Stimulated activated CD4-positive, alpha-beta T cell treated with anti-CD3 and anti-CD28 coated beads, TNF-alpha, amount 100 ng/mL, for 4 hours (primary cell): ENCODE data around the gene PTPRC.

Experiments used
- DNase-seq, 3 experiments: peaks; one replicate each; pipeline ENCODE4 v3.0.0-alpha.2; 2020; ENCODE audit warnings: low read depth in 3 of 3

The PTPRC gene

DNA sequence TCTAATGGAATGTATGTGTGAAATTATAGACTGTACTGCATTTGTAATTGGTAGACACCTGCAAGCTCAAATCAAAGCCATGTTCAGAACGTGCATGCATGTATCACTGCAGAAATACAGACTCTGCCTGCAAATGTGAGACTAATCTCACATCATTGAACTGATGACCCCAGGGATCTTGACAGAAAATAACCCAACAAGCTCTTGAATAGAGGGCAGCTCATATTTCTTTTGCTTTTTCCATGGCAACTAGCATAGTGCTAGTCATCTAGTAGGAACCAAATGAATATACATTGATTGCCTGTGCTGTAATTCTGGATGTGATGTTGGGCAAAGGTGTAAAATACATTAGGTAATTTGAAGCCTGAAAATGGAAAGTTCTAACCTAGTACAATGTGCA, 62.4 kb downstream of the PTPRC start:
- DNase-seq = no peak

DNA sequence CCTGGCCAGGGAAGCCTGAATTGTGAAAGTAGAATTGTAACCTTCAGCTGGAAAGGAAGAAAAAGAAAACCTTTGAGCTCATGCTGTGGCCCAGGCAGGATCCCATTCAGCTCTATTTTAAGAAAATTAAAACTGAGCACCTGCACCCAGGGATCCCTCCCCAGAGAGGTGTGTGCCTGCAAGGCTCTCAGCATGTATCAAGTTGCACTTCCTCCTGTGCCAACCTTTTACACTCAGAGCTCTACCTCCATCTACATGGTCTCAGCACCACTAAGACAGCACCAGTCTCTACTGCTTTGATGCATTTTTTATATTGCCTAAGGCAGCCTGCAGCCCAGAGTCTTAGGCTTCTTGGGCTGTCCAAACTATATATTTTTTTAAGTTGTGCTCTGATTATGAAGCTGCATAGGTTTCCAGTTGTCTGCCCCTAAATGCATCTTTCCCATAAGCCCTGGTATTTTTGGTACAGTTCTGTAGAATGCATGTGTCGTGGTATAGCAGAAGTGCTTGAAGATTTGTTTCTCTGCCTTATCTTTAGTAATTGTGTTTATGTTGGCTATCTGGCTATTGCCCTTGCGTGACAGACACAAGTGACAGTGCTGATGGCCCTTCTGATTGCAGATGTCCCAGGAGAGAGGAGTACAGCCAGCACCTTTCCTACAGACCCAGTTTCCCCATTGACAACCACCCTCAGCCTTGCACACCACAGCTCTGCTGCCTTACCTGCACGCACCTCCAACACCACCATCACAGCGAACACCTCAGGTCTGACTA, 63.1 kb downstream of the PTPRC start:
- no peak for DNase-seq

DNA sequence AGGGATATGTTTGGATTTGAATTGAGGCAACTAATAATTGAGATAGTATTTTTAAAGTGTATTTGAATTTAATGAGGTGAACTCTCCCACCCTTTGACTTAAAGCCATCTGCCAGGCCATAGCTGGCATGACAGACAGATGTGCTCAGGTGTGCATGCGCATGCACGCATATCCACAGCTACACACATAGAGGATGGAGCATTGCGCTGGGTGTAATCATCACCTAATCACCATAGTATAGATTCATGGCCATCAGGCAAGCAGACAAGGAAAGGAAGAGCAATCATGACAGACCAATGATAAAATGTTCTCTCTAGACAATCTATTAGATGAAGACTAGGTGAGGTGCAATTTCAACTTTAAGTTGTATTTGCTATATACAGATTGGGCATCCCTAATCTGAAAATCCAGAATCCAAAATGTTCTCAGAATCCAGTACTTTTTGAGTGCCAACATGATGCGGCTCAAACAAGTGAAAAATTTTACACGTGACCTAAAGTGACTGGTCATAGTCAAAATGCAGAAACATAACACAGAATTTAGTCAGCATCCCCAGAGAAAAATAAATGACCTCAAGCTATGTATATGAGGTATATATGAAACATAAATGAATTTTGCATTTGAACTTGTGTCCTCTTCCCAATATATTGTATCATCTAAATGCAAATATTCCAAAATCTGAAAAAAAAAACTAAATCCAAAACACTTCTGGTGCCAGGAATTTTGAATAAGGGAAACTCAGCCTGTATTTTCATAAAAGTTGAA, 70.1 kb downstream of the PTPRC start:
- DNase-seq = no peak

DNA sequence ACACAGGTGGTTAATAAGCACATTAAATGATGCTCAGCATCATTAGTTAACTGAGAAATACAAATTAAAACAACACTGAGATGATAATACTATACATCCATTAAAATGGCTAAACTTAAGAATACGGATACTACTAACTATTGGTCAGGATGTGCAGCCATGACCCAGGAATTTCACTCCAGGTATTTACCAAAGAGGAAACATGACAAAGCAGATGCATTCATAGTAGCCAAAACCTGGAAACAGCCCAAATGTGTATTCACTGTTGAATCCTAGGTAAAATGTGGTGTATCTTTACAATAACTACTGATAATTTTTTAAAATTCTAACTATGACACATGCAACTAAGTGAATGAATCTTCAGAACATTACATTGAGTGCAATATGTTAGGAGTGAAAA, 73.0 kb downstream of the PTPRC start:
- DNase-seq = no peak

DNA sequence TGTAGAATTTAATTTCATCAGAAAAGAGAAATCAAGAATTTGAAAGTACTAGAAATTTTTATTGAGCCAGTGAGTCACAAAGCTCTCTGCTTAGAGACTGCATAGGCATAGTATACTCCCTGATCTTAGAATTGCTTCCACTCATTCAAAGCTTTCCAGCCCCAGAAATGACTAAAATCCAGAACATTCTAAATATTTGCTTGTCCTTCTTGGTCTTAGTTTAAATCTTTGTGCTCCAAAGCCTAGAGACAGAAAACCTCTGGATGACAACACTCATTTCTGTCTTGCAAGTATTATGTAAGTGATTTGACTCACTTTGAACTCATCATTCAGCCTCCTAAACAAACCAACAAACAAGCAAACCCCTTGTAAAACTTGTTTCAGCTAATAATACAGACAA, 74.2 kb downstream of the PTPRC start:
- no peak for DNase-seq

DNA sequence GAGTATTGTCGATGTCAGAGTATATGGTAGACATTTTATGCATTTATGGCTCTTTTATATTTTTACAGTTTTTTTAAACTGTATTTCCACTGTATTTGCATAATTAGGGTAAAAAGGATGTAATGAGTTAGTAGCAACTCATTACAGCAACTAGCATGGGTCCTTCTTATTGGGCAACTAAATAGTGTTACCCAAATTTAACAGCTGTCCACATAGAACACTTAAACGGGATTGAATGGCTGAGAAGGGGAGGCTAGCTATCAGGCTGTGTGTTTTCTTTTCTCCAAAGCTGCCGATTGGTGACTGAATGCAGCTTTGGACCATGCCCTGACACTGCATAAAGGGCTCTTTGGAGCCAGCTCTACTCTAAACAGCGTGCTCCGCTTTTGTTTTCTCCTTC, 75.4 kb downstream of the PTPRC start:
- no peak for DNase-seq

DNA sequence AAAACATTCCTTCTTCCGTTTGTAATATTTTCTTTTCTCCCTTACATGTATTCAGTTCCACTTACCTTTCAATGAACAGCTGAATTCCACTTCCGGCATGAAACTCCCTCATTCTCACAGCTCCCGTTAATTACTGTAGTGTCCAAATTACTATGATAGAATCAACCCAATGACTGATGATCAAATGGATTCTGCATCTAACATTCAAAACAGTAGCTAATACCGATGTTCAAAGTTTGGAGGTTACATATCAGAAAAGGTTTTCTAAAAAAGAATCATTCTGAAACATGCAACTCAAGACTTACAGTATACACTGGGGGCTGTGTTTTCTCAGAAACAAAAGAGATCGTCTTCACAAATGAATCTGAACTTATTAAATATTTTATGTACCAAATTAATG, 77.2 kb downstream of the PTPRC start:
- no peak for DNase-seq

DNA sequence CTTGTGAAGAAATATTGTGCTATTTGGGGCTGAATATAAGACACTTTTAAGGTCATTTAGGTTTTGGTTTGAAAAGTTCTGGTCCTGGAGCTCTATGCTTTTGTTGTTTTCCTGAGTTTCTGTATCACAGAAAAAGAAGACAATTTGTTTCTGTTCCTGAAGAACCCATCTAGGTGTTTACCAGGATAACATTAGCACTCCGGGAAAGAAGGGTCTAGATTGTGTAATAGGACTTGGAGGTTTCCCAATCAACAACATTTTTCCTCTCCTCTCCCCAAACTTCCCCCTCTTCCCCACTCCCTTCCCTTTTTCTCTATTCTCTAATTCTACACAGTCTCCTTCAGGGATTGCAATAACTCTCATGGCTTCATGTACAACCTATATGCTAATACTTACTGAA, 78.7 kb downstream of the PTPRC start:
- no peak for DNase-seq

DNA sequence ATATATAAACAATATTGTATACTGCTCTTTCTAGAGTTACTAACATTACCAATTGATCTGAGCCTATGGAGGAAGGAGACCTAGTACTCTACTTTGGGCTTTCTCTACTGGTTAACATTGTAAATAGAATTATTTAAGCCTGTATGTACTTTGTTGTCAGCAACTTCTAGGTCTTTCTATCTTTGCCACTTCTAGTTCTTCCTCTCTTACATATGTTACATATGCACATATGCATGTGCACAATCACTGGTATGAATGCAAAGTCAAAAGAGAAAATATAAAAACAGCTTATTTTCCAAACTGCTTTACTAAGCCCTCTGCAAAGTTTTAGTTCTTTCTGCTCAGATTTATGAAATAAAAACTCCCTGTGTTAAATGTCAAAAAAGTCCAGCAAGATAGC, 84.3 kb downstream of the PTPRC start:
- no peak for DNase-seq

DNA sequence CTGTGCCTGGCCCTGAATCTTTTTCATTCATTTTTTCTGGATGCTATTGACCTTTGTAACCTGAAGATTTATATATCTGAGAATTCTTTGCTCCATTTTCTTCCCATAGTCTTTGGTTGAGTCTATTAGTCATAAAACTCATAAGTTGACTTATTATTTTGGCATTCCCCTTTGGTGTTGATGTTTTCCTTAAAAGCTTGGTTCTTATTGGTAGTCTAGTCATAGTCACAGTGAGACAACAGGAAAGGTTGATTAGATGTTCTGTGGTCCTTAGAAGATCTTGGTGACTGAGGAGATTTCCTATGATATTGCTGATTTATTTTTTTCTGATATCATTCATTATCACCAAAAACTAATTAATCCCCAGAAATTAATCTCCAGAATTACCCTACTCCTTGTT, 86.2 kb downstream of the PTPRC start:
- no peak for DNase-seq

DNA sequence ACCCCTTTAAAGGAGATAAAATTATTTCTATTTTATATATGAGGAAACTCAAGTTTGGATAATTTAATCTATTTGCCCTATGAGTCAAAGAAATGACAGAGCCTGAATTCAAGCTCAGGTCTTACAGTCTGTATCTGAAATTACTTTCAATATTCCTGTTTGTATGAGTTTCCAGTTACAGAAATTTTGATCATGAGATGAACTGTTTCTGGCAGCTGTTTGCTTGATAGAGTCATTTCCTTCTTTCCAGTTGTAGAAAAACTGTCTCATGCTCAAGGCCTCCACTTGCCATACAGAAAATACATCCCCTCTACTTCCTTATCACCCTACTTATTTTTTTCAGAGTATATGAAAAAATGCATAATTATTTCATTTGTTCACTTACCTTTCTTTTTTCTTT, 87.6 kb downstream of the PTPRC start:
- DNase-seq = no peak

DNA sequence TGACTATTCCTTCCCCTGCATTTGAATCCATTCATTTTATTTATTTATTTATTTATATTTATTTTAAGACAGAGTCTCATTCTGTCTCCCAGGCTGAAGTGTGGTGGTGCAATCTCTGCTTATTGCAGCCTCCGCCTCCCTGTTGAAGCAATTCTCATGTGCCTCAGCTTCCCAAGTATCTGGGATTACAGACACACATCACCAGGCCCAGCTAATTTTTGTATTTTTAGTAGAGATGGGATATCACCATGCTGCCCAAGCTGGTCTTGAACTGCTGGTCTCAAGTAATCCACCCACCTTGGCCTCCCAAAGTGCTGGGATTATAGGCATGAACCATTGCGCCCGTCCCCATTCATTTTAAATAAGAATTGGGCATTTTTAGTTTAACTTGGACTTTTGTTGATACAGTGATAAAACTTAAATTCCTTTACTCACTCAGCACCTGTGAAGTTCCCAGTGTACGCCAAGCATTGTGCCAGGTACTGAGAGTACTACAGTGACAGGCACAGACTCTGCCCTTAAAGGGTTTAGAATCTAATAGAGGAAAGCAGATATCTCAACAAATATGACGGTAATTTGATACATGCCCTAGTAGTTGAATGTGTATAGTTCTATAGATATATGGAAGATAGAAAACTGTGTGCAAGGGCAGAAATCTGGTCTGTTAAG, 90.5 kb downstream of the PTPRC start:
- no peak for DNase-seq

DNA sequence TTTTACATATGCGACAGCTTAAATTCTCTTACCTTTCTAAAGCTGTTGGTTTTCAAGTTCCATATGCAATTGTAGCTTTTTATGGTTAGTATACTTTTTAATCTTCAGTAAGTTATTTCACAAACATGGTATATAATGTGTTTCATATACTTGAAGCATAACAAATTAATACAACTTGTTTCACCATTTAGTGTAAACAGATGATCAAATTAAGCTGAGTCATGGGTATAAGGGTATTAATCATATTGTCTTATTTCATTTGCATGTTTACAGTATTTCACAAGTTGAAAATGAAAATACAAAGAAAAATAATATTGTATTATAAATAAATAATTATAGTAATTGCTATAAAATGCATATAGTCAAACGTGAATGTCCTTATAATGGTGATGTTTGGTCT, 92.1 kb downstream of the PTPRC start:
- no peak for DNase-seq

DNA sequence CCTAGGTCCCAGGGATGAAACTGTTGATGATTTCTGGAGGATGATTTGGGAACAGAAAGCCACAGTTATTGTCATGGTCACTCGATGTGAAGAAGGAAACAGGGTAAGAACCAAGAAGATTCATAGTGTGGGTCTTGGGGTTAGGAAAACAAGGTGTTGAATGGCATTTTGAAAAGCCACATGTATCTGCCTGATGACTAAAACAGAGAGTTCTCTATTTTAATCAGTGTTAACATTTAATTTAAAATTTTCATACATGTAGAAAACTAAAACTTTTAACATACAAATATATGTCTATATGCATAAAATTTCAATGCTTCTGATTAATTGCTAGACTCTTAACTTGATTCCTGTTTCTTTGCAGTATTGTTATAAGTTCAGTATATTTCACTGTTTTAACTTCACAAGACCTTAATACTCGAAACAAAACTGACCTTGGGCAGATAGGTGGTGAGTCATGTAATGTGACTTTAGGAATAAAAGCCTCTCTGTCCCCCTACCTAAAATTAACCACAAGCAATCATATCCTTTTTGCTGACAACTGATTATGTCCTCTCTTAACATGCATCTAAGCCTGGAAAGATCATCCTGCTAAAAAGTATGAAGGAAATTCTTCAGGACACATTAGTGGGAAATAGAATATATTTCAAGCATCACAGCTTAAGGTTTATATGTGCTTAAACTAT, 95.6 kb downstream of the PTPRC start:
- DNase-seq = no peak

DNA sequence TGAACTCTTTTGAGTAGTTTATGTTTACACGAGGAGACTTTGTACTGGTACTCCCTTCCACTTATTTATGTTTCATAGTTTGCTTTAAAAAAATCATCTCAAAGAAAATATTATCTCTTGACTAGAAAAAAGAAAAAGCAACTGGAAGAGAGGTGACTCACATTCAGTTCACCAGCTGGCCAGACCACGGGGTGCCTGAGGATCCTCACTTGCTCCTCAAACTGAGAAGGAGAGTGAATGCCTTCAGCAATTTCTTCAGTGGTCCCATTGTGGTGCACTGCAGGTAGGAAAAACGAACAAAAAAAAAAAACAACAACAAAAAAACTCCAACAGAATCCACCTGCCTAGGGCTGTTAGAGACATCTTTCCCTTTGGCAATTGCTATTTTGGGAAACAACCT, 102.9 kb downstream of the PTPRC start:
- DNase-seq = no peak

DNA sequence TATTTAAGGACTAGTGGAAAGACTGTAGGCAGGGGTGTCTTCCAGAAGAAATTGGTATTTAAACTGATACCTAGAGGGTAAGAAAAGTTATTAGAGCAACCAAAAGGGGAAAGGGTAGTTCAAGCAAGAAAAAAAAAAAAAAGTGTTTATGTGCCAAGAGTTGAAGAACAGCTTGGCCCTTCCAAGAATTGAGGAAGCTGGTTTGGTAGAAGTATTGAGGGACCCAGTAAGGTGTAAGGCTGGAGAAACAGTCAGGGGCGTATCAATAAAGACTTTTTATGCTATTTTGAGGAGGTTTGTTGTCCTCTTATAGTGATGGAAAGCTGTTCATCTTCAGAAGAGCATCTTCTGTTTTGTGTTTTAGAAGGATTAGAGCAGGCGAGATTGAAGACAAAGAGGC, 108.3 kb downstream of the PTPRC start:
- no peak for DNase-seq

DNA sequence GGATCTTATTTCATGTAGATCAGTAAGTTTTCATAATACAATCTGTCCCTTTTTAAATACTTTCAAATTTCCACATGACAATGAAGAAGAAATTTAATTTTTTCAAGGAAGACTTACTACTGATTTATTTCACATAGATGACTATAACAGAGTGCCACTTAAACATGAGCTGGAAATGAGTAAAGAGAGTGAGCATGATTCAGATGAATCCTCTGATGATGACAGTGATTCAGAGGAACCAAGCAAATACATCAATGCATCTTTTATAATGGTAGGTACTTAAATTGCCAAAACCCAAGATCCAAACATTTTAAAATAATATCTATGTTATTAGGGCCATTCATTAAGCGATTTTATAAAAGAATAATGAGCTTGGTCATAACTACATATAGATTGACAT, 110.4 kb downstream of the PTPRC start:
- DNase-seq = no peak

DNA sequence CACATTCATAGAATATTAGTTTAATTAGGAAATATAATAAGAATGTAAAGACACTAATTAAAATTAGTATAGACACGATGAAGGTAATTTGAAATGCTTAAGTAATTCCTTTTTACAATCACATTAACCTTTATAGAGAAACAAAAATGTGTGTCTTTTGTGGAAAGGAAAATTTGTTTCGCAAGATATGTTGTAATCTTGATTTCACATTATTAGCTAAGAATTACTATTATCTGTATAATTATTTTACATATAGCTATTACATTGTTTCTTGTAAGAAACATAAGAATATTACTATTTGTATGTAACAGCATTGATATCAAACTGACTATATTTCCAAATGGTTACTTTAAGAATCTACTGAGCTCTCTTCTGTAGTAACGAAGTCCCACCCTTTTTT, 111.2 kb downstream of the PTPRC start:
- DNase-seq = no peak

DNA sequence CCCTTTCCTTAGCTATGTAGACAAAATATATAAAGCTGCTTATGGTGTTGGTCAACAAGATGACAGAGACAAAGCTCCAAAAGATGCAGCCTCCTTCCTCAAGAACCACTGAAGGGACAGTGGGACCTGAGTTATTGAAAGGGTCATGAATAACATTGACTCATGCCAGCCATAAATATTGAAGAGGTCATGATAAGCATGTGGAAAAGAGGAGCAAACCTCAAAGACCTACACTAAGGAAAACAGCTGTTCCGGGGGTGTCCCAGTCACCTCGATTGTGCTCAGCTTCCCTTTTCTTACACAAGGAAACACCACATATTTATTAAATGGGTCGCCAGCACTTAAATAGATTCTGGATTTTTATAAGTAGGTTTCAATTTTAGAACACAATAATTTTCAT, 112.9 kb downstream of the PTPRC start:
- no peak for DNase-seq

DNA sequence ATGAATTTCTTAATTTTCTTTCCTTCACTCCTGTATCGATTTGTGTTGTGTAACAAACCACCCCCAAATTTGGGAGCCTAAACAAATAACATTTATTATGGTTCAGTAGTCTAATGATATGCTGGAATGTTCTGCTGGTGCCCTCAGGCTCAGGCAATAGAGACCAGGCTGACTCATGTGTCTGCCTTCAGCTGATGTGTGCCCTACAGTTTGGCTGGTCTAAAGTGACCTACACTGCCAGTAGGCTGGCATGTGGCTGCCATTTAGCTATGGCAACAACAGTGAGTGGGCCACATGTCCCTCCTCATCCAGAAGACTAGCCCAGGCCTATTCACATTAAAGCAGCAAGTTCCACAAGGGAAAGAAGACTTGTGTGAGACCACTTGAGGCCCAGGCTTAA, 115.8 kb downstream of the PTPRC start:
- no peak for DNase-seq

DNA sequence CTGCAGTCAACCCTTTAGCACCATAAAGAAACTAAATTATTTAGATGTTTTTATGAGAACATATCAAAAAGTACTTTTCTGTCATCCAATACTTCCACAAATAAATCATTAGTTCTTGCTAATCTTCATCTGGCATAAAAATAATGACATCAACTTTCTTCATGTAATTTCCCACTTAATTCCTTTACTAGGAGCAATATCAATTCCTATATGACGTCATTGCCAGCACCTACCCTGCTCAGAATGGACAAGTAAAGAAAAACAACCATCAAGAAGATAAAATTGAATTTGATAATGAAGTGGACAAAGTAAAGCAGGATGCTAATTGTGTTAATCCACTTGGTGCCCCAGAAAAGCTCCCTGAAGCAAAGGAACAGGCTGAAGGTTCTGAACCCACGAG, 116.9 kb downstream of the PTPRC start:
- no peak for DNase-seq

DNA sequence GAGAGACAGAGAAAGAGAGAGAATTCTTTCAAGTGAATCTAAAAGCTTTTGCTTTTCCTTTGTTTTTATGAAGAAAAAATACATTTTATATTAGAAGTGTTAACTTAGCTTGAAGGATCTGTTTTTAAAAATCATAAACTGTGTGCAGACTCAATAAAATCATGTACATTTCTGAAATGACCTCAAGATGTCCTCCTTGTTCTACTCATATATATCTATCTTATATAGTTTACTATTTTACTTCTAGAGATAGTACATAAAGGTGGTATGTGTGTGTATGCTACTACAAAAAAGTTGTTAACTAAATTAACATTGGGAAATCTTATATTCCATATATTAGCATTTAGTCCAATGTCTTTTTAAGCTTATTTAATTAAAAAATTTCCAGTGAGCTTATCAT, 117.6 kb downstream of the PTPRC start:
- DNase-seq = no peak
